Fibroblast of peridontal ligament (primary cell): ENCODE measurements around the gene INTS15.

Experiments used
- DNase-seq: peaks from one replicate; pipeline ENCODE4 v3.0.0-alpha.2; 2010; ENCODE audit errors: extremely low read depth

INTS15 gene

GRCh38 chr7:6589829-6590644 lies at the start of gene INTS15:
TSS of gene INTS15 (plus strand) at chr7:6590021. CDS start at chr7:6590284, 263 bp downstream.
- peak; percentile 67 for DNase-seq

- DNase-seq: no peak
These were observed 47.5 kb upstream of the INTS15 start for GRCh38 chr7:6542368-6542767.

GRCh38 chr7:6545398-6546126 lies 44.3 kb upstream of the INTS15 start:
- DNase-seq: no peak

GRCh38 chr7:6546498-6547251 lies 43.1 kb upstream of the INTS15 start:
- DNase-seq: no peak

- DNase-seq: no peak
These were observed 42.4 kb upstream of the INTS15 start for GRCh38 chr7:6547400-6547799.

GRCh38 chr7:6551016-6551511 lies 38.8 kb upstream of the INTS15 start, which contains the start of gene GRID2IP:
TSS of gene GRID2IP (minus strand) at chr7:6551461. CDS start at chr7:6551436, 25 bp downstream.
- DNase-seq: no peak

GRCh38 chr7:6553448-6554044 lies 36.3 kb upstream of the INTS15 start:
- no peak for DNase-seq

GRCh38 chr7:6554848-6555247 lies 35.0 kb upstream of the INTS15 start:
- no peak for DNase-seq

- no peak for DNase-seq
These were observed 33.6 kb upstream of the INTS15 start for GRCh38 chr7:6556196-6556595.

GRCh38 chr7:6558837-6559236 lies 31.0 kb upstream of the INTS15 start:
- peak; percentile 16 for DNase-seq

- no peak for DNase-seq
These were observed 29.9 kb upstream of the INTS15 start for GRCh38 chr7:6559896-6560295.

GRCh38 chr7:6562106-6562505 lies 27.7 kb upstream of the INTS15 start:
- no peak for DNase-seq

GRCh38 chr7:6563936-6564770 lies 25.7 kb upstream of the INTS15 start:
- DNase-seq: no peak

- DNase-seq: no peak
These were observed 24.2 kb upstream of the INTS15 start for GRCh38 chr7:6565655-6566054.

GRCh38 chr7:6567886-6568285 lies 21.9 kb upstream of the INTS15 start:
- DNase-seq: no peak

GRCh38 chr7:6571160-6571779 lies 18.6 kb upstream of the INTS15 start:
- no peak for DNase-seq

GRCh38 chr7:6575281-6576023 lies 14.4 kb upstream of the INTS15 start:
- DNase-seq: no peak

- DNase-seq: no peak
These were observed 13.6 kb upstream of the INTS15 start for GRCh38 chr7:6576024-6576866.
